AG08396 (cell line): ENCODE measurements around the gene CRADD.

Experiments
- DNase-seq: peaks from one replicate; pipeline ENCODE4 v3.0.0; 2012; ENCODE audit warnings: low spot score, mixed read lengths

The CRADD gene

GRCh38 chr12:93808169-93808899 is 131.2 kb downstream of the CRADD start:
- no peak for DNase-seq

GRCh38 chr12:93812626-93813025 is 135.5 kb downstream of the CRADD start:
- no peak for DNase-seq

- DNase-seq = no peak
Measured at GRCh38 chr12:93813186-93813585, 136.0 kb downstream of the CRADD start.

GRCh38 chr12:93813972-93814821 is 137.0 kb downstream of the CRADD start:
- DNase-seq = peak; percentile 74

GRCh38 chr12:93818488-93819049 is 141.4 kb downstream of the CRADD start:
- DNase-seq = no peak

GRCh38 chr12:93819050-93819491 is 141.9 kb downstream of the CRADD start:
- DNase-seq = peak; percentile 57

- no peak for DNase-seq
Measured at GRCh38 chr12:93823616-93824391, 146.6 kb downstream of the CRADD start.

GRCh38 chr12:93824514-93825500 is 147.6 kb downstream of the CRADD start:
- DNase-seq = no peak

GRCh38 chr12:93825501-93825888 is 148.3 kb downstream of the CRADD start:
- DNase-seq = no peak

GRCh38 chr12:93825931-93826555 is 148.9 kb downstream of the CRADD start:
- no peak for DNase-seq

GRCh38 chr12:93827179-93827578 is 150.0 kb downstream of the CRADD start:
- DNase-seq = no peak

GRCh38 chr12:93827669-93828068 is 150.5 kb downstream of the CRADD start:
- no peak for DNase-seq

- DNase-seq = no peak
Measured at GRCh38 chr12:93829016-93829415, 151.8 kb downstream of the CRADD start.

- DNase-seq = no peak
Measured at GRCh38 chr12:93831374-93831773, 154.2 kb downstream of the CRADD start.

GRCh38 chr12:93832131-93832530 is 155.0 kb downstream of the CRADD start:
- DNase-seq = no peak

GRCh38 chr12:93833946-93834345 is 156.8 kb downstream of the CRADD start:
- DNase-seq = no peak

GRCh38 chr12:93836620-93837260 is 159.6 kb downstream of the CRADD start:
- DNase-seq = no peak

GRCh38 chr12:93838193-93838592 is 161.0 kb downstream of the CRADD start:
- DNase-seq = no peak

GRCh38 chr12:93839064-93839463 is 161.9 kb downstream of the CRADD start:
- DNase-seq = no peak

GRCh38 chr12:93841671-93842070 is 164.5 kb downstream of the CRADD start:
- no peak for DNase-seq
